GM19467 (cell line): ENCODE measurements around the gene FAM168A.
"Not testable (repeated sequence)": the region's sequence is repeated elsewhere in the genome, so short reads cannot be mapped to it uniquely, and the experiment has no call there.

Experiments used
- ATAC-seq: cut with Tn5 transposase; IDR thresholded peaks from one replicate; pipeline ENCODE4 v1.9.1; 2021; ENCODE audit warnings: mild to moderate bottlenecking, moderate library complexity; ENCODE audit not compliant: unreplicated experiment

The FAM168A gene

GRCh38 chr11:73436859-73437258 is 161.1 kb downstream of the FAM168A start:
- not testable (repeated sequence) for ATAC-seq

GRCh38 chr11:73431396-73431795 is 166.5 kb downstream of the FAM168A start:
- ATAC-seq: no peak

- no peak for ATAC-seq
Measured at GRCh38 chr11:73430326-73430725, 167.6 kb downstream of the FAM168A start.

- ATAC-seq: no peak
Measured at GRCh38 chr11:73429121-73429750, 168.7 kb downstream of the FAM168A start.

GRCh38 chr11:73428699-73429098 is 169.2 kb downstream of the FAM168A start:
- no peak for ATAC-seq

- no peak for ATAC-seq
Measured at GRCh38 chr11:73428227-73428626, 169.7 kb downstream of the FAM168A start.

GRCh38 chr11:73426219-73426850 is 171.6 kb downstream of the FAM168A start:
- ATAC-seq: no peak

- ATAC-seq: no peak
Measured at GRCh38 chr11:73425108-73425507, 172.8 kb downstream of the FAM168A start.

- no peak for ATAC-seq
Measured at GRCh38 chr11:73423506-73423905, 174.4 kb downstream of the FAM168A start.

GRCh38 chr11:73422886-73423285 is 175.0 kb downstream of the FAM168A start:
- ATAC-seq: no peak

- no peak for ATAC-seq
Measured at GRCh38 chr11:73420136-73420535, 177.8 kb downstream of the FAM168A start.

- no peak for ATAC-seq
Measured at GRCh38 chr11:73416786-73417185, 181.1 kb downstream of the FAM168A start.

- no peak for ATAC-seq
Measured at GRCh38 chr11:73415854-73416615, 181.9 kb downstream of the FAM168A start.

- no peak for ATAC-seq
Measured at GRCh38 chr11:73414977-73415651, 182.8 kb downstream of the FAM168A start.

GRCh38 chr11:73413256-73413655 is 184.7 kb downstream of the FAM168A start:
- ATAC-seq: no peak

- ATAC-seq: no peak
Measured at GRCh38 chr11:73412308-73412707, 185.6 kb downstream of the FAM168A start.

GRCh38 chr11:73411031-73411430 is 186.9 kb downstream of the FAM168A start:
- ATAC-seq: no peak

GRCh38 chr11:73410627-73411026 is 187.3 kb downstream of the FAM168A start:
- no peak for ATAC-seq

- ATAC-seq: no peak
Measured at GRCh38 chr11:73409431-73409830, 188.5 kb downstream of the FAM168A start.

GRCh38 chr11:73406619-73407018 is 191.3 kb downstream of the FAM168A start:
- no peak for ATAC-seq

- ATAC-seq: no peak
Measured at GRCh38 chr11:73406131-73406530, 191.8 kb downstream of the FAM168A start.

- ATAC-seq: no peak
Measured at GRCh38 chr11:73405146-73405510, 192.8 kb downstream of the FAM168A start.
